ENCODE results near the gene TGM2. TPM values are rescaled to one million over a fixed set of nuclear protein-coding genes. Genes with fewer than 3 reads are reported as not detected.

The TGM2 gene
- total RNA-seq, 2 donors from 2014 or later = 442 to 500 TPM

DNA sequence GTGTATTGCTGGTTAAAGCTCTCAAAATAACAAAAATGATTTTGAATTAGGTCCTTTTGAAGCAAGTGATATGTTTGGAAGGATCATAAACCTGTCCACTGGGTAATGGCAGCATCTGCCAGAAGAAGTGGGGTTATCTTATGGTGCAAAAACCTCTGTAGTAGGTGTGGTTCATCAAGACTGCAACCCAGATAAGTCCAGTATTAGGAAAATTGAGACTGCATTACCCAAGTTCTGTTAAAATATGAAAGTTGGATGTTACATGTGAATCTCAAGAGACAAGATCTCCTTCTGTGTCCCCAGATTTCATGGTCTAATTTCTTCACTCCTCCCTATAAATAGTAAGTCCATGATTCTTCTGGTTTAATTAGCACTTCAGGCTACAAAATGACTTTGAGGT is 72.2 kb downstream of the TGM2 start:
- no peak for DNase-seq (ENCODE audit: low spot score)
- intact Hi-C loops (cut with DNase I) = no loop called here

DNA sequence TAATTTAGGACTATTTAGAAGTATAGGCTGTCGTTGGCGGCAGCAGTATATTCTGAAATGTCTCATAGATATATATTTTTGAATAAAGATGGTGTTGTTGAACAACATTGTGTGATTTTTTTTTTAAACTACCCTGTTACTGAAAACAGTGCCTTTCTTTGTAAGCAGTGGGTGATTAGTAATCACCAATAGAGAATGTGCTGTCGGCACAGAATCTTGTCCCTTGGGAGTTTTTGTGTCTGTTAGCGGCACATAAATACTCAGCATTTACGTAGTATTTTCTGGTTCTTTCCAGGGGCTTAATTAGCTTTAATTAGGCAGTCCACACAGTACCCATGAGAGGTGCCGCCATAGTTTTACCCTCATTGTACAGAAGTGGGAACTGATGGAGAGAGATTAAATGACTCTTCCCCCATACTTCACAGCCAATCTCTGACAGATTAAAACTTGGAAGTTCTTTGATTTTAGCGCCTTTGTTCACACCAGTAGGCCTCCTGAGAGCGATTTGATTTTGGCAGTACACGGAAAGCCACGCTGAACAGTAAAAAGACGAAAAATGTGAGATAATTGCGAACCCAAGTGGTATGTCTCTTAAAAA is 72.7 kb downstream of the TGM2 start:
- no peak for DNase-seq (ENCODE audit: low spot score)
- intact Hi-C loops (cut with DNase I) = no loop called here

DNA sequence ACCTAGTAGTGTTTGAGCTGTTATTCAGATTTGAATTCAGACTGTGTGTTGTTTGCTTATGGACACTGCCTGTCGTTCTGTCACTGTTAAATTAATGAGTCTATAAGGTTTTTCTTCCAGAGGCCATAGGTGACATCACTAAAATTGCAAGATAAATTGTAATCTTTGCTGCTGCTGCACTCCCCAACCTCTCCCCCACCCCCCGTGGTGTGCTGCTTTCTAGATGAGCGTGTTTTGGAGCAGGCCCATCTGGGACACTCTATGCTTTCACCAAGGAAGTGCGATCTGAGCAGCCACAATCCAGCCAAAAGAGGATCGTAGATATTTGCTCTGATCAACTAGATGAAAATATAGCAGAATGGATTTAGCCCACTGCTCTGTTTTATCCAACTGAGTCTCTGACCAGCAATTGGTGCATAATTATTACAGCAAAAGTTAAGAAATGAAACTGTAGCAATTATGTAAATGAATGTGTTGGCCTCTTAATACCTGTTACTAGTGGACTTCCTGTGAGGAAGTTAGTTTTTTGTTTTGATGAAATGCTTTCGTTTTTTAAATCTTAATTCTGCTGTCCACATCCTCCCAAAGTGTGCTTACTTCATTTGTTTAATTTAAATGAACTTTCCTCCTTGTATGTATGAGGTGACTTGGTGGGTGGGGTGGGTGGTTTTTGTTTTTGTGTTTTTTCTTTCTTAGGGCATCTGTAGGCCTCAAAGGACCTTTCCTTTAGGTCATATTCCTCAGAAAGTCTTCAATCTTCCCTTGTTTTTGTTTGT is 73.4 kb downstream of the TGM2 start:
- no peak for DNase-seq (ENCODE audit: low spot score)
- intact Hi-C loops (cut with DNase I) = no loop called here

DNA sequence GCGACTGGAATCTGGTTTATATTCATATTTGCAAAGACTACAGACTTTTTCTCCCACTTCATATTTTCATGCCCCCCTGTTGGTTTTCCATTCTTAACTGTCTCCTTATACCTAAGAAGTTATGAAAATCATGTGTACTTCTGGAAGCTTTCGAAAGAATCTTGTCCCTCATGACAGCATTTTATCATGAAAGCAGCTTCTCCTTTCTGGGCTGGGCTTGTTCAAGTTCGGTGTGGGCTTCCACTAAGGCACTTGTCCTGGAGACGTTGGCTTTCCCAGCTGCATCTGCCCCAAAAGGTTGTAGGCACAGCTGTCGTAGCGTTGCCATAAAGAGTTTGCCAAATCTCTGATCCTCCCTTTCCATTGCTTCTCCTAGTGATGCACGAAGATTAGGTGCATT is 75.0 kb downstream of the TGM2 start:
- intact Hi-C loops (cut with DNase I) = no loop called here
- no peak for DNase-seq (ENCODE audit: low spot score)

DNA sequence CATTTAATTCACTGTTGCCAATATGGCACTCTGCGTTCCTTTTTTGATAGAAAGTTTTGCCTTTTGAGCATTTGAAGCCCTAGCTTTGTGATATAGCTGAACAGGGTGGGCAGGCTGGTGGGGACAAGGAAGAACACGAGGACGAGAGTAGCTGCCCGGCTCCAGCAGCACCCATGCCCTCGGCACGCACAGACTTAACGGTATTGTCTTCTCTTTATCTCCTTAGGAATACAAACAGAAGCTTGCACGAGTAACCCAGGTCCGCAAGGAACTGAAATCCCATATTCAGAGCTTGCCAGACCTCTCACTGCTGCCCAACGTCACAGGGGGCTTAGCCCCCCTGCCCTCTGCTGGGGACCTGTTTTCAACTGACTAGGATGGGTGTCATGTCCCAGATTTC is 75.6 kb downstream of the TGM2 start:
- DNase-seq (ENCODE audit: low spot score) = no peak
- intact Hi-C loops (cut with DNase I) = no loop called here

DNA sequence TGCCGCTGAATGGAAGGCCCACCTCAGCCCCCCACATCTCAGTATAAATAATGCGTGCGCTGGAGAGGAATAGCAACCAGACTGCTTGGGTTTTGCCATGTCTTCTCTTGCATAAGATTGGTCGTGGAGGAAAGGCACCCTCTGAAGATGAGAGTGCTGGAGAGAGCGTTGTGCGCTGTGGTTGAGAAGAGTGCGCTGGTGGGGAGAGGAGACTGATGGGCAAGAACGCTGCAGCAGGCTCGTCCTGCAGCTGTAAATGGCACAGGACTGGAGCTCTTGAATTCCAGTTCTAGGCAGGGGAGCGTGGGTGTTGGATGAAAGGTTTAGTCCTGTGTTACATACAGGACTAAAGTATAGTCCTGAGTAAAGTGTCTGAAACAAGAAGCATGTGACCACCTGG is 80.0 kb downstream of the TGM2 start:
- DNase-seq (ENCODE audit: low spot score) = no peak
- intact Hi-C loops (cut with DNase I) = no loop called here

DNA sequence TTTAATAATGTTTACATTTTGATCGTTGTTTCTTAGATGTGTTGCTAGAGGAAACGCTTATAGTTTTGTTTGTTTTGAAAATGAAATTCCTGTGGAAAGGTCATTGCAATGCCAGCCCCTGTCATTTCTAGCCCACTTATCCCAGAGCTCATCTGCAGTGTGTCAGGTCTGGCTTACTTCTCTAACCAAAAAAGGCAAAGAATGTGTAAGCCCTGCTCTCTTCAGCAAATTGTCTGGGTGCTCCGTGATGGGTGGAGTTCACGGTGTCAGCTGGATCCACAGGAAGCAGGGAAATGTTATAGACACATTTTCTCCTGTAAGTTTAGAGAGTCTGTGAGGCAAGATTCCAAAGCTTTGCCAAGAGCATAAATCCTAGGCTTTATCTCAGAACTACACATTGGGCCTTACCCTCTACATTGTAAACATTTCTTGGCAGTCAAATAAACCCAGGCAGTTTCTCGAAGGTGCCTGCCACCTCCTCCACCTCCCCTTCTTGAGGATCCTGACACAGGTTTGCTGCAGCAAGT is 80.6 kb downstream of the TGM2 start:
- no peak for DNase-seq (ENCODE audit: low spot score)
- intact Hi-C loops (cut with DNase I) = no loop called here

DNA sequence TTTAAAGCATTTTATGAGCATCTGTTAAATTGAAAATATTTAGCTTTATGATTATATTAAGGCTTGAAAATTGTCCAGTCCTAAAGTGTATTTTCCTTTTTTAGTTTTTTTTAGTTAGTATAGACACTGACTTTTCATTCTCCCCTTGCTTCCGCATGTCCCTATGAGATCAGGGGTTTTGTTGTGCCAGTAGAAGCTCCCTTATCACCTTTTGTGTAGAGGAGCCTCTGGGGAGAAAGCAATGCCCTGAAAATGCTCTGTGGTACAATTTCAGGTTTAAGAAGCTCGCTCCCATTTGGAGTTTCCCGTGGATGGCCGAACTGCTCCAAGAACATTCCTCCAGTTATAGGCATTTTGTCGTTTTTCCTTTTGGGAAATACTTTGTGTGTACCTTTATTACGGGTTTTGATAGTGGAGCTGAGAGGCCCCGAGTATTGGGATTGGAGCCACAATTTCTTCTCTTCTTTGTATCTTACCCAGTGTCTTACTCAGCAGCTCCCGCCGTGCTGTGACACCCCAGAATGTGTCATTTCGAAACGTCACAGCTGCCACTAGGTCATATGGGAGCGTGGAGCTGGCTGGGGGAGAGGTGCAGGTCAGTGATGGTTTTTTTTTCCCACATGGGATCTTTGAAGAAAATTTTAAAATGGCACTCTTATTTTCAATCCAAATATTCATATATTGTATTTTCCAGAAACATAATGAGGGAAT is 81.6 kb downstream of the TGM2 start:
- DNase-seq (ENCODE audit: low spot score) = no peak

DNA sequence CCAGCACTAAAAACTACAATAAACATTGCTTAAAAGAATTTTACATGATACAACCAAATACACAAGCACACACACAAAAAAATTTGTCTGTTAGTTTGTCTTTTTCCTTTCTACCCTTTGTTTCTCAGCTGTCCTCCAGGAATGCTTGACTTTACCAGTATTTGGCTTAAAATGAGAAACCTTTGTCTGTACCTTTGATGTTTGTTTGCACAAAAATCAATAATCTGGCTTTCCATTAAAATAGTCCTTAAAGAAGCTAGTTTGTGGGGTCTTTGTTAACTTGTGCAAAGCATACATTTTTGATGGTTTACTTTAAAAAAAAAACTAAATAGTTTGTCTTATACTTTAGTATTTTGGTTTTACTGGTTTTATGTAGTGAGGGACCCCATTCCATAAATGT is 82.2 kb downstream of the TGM2 start:
- intact Hi-C loops (cut with DNase I) = no loop called here
- DNase-seq (ENCODE audit: low spot score) = no peak

More for the DNA sequence above, 81.6 kb downstream of the TGM2 start:
- intact Hi-C loops (cut with DNase I) = no loop called here

DNA sequence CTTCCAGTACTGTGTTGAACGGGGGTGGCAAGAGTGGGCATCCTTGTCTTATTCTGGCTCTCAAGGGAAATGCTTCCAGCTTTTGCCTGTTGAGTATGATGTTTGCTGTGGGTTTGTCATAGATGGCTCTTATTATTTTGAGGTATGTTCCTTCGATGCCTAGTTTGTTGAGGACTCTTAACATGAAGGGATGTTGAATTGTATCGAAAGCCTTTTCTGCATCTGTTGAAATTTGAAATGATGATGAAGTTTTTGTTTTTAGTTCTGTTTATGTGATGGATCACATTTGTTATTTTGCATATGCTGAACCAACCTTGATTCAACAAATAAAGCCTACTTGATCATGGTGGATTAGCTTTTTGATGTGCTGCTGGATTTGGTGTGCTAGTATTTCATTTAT is 83.5 kb downstream of the TGM2 start:
- DNase-seq (ENCODE audit: low spot score) = no peak
- intact Hi-C loops (cut with DNase I) = no loop called here

DNA sequence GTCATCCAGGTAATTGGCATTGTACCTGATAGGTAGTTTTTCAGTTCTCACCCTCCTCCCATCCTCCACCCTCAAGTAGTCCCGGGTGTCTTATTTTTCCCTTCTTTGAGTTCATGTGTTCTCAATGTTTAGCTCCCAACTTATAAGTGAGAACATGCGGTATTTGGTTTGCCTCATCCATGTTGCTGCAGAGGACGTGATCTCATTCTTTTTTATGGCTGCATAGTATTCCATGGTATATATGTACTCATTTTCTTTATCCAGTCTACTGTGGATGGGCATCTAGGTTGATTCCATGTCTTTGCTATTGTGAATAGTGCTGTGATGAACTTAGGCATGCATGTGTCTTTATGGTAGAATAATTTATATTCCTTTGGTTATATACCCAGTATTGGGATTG is 85.7 kb downstream of the TGM2 start:
- intact Hi-C loops (cut with DNase I) = loop anchor here in 1 of 2 donors (10.0 kb wide), 1 partner anchor 65 kb away; no protein-coding TSS in a partner anchor

DNA sequence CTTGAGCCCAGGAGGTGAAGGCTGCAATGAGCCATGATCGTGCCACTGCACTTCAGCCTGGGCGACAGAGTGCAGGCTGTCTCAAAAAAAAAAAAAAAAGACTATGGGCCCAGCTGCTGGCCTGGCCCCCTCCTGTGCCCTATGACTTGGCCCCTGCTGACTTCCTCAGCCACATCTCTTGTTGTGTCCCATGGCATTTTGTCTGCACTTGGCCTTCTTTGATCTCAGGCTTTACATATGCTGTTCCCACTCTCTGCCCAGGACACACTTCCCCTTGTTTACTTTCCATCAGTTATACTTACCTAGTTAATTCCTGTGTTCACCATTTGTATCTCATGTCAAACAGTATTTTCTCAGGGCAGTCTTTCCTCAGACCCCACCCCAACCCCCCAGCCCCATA is 87.0 kb downstream of the TGM2 start:
- intact Hi-C loops (cut with DNase I) = loop anchor here in 1 of 2 donors (10.0 kb wide), 1 partner anchor 67 kb away; no protein-coding TSS in a partner anchor
- no peak for DNase-seq (ENCODE audit: low spot score)

More for the DNA sequence above, 85.7 kb downstream of the TGM2 start:
- DNase-seq (ENCODE audit: low spot score) = no peak

Other genes starting within 250 kb of the TGM2 start
- 10 to 100 TPM; 10.4 to 12.7 TPM for gene TTI1, start 131.8 kb downstream of the TGM2 start, total RNA-seq
- gene RPRD1B, start 131.5 kb downstream of the TGM2 start, total RNA-seq = 10 to 100 TPM; 24.7 to 25.8 TPM
- gene KIAA1755, start 95.5 kb upstream of the TGM2 start, total RNA-seq = 10 to 100 TPM; 12.9 to 18.6 TPM
- gene BPI, start 138.9 kb upstream of the TGM2 start, total RNA-seq = under 1 TPM; 0.14 to 0.65 TPM
- gene LBP, start 181.2 kb upstream of the TGM2 start, total RNA-seq = 10 to 100 TPM in 1 of 2 donors, 1 to 10 TPM in 1; 4.8 to 13.7 TPM

Measured in posterior vena cava (tissue), 2 donors.